GM18951 (cell line): Measurements from ENCODE around the gene CDON.

Experiments
- POLR2A ChIP-seq: IDR thresholded peaks from 4 replicates; pipeline ENCODE4 v1.6.1; 2011; ENCODE audit warnings: mild to moderate bottlenecking; ENCODE audit not compliant: insufficient read length, insufficient read depth; ENCODE audit errors: extremely low read depth
- in situ Hi-C: fragments of 300-500 bp; cut with MboI; formaldehyde crosslinking; loops from one replicate; pipeline ENCODE4 v1.12.0; 2022; ENCODE audit warnings: low sequenced_read_pairs, mixed read lengths, inconsistent platforms; ENCODE audit not compliant: unreplicated experiment

Gene CDON

DNA sequence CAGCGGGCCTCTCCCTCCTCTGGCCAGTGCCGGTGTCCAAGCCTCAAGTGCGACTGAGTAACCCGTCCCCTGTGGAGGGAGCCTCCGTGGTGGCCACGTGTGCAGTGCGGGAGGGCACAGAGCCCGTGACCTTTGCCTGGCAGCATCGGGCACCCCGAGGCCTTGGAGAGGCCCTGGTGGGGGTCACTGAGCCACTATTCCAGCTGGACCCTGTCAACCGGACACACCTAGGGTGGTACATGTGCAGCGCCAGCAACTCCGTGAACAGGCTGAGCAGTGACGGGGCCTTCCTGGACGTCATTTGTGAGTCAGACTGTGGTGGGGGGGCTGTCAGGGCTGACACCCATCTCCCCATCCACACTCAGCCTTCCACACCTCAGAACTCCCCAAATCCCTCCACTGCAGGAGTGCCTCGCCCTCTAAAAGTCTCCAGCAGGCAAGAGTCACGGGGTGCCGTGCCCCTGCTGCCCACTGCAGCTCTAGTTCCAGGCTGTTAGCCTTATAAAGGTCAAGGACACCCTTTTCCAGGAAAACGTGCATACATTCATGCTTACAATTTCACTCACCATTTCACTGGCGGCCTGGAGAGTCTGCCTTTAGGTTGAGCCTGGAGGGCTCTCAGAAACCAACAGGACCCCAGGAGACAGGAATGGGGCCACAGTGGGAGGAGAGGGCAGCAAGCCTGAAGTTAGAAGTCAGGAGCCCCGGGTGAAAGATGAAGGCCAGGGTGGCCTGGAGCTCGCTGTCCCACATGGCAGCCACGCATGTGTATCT, 114.2 kb downstream of the CDON start:
- TF ChIP-seq POLR2A = no peak
- in situ Hi-C loops = no loop called here

DNA sequence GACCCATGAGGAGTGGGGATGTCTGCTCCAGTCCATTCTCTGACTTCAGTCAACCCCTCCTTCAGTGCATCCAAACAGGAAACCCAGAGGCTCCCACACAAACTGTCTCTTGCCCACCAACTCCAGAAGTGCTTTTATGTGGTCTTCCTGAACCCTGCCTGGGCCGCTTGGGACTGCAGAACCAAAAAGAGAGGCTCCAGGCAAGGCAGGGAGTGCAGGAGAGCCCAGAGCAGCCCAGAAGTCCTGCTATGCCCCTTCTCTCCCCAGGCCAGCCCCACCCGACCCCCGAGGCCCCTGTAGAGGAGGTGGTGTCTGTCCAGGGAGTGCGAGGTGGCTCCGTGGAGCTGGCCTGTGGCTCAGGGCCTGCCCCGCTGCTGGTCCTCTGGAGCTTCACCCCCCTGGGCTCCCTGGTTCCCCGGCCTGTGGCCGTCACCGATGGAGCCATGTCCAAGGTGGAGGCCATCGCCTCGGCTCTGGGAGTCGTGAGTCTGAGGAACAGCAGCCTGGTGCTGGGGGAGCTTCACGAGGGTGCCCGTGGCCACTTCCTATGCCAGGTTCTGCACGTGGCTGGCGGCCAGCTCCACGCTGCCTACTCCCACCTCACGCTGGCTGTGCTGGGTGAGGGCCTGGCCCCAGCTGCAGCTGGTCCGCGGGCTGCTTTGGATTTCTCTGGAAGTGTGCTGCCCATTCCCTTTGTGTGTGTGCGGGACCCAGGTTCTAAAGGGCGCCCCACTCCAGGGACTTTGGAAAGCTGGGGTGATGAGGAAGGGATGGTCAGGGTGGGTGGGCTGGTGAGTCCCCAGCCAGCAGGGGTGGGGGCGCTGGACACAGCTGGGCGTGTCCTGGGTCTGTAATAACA, 115.0 kb downstream of the CDON start:
- in situ Hi-C loops = no loop called here
- TF ChIP-seq POLR2A = no peak

DNA sequence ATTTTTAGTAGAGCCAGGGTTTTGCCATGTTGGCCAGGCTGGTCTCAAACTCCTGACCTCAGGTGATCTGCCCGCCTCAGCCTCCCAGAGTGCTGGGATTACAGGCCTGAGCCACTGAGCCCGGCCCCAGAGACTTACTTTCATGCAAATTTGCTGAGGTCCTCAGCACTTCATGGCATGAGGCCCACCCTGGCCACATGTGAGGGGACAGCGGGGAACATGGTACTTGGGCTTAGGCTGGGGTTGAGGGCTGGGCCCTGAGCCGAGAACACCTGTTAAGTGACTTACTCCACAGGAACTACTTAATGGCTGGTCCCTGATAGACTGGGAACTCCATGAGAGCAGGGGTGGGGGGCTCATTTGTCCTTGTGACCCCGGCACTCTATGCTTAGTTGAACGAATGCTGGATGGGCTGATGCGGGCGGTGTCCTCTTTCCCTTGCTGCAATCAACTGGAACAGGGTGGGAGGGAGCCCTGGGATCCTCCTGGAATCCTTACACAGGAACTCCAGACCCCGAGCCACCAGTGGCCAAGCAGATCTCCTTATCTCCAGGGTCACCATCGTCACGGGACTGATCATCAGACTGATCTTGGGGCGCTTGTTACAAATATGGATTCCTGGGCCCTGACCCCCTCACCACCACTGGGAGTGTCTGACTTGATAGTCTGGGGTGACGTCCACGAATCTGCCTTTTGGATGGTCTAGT, 115.8 kb downstream of the CDON start:
- in situ Hi-C loops = no loop called here

DNA sequence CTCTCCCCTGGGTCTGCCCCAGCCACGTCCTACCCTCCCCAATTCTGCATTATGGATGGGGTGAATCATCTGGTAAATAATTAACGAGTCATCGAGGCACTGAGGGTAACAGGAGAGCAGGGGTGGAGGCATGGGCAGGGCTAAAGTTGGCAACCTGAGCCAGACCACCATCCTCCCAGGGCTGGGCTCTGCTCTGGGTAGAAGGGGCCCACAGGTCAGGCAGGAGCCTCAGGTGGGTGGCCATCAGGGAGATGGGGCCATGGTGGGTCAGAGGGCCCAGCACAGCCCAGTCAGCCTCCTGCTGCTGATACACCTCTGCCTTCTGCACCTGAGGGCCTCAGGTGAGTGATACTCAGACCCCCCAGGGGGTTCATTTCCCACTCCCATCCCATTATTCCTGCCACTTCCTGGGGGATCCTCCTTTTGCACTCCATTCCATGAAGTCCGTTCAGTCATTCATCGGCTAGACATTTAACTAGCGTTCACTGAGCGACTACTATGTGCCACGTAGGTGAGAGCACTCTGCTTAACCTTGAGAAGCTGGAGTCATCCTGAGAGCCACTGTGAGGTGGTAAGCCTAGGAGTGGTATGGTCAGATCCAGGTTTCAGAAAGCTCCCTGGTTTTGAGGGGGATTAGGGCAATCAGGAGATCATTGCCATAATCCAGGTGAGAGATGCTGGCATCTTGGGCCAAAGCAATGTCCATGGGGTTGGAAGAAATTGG, 116.7 kb downstream of the CDON start, which contains the start of gene VSIG10L2:
Gene VSIG10L2 (plus strand): TSS at position 248 of the 724 bp plus-strand sequence. CDS start 12 bp downstream, at position 260.
- no peak for TF ChIP-seq POLR2A
- in situ Hi-C loops = no loop called here

More for the DNA sequence above, 115.8 kb downstream of the CDON start:
- TF ChIP-seq POLR2A = no peak

DNA sequence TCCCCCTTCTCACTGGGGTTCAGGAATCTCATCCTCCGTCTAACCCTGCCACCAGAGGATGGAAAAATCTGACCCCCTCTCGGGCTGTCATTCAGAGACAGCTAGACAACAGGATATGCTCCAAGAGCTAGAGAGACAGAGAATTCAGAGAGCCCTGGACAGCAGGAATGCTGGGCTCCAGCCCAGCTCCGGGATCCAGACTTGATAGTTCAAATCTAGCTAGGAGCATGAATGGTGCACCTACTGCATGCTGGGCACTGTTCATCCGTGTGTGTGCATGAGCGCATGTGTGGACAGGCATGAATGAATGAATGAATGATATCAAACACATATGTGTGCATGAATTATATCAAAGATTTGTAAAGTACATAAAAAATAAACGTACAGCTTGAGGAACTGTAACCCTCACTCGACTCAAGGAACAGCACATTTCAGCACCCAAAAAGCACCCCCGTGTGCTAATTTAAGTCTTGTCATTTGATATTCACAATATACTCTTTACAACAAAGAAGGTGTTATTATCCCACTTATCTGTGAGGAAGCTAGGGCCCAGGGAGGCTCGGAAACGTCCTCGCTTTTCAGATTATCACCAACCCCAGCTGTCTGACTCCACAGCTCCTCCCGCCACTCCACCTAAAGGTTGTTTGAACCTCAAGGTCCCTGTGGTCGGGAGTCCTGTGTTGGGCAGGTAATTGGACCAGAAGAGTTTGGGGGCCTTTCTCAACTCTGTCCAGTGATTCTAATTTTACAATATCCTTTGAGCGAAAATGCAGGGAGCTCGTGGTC, 117.5 kb downstream of the CDON start:
- TF ChIP-seq POLR2A = no peak
- in situ Hi-C loops = no loop called here

DNA sequence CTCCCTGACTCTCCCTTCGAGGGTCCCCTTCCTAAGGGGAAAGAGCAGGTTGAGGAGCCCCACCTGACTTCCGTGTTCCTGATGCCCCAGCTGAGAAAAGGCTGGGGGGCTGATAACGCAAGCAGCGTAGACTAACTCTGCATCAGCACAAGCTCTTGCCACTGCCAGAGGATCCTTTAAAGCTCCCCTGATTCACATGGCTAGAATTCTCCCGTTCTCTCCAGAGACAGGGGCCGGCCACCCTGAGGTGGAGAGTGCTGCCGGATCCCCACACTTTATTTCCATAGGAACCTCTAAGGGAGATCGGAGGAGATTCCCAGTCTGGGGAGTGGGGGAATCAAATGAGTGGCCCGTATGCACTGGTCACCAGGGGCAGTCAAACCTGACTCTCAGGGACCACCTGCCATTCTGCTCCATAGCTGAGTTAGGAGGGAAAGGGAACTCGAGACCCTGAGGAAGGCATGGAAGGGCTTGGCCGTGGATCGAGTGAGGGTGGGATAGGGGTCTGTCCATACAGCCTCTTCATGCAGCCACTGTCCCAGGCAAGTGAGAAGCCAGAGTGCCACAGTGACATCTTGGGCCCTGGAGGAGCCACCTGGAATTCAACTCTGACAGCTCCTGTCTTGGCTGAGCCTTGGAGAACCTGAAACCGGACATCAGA, 118.2 kb downstream of the CDON start:
- TF ChIP-seq POLR2A = no peak

DNA sequence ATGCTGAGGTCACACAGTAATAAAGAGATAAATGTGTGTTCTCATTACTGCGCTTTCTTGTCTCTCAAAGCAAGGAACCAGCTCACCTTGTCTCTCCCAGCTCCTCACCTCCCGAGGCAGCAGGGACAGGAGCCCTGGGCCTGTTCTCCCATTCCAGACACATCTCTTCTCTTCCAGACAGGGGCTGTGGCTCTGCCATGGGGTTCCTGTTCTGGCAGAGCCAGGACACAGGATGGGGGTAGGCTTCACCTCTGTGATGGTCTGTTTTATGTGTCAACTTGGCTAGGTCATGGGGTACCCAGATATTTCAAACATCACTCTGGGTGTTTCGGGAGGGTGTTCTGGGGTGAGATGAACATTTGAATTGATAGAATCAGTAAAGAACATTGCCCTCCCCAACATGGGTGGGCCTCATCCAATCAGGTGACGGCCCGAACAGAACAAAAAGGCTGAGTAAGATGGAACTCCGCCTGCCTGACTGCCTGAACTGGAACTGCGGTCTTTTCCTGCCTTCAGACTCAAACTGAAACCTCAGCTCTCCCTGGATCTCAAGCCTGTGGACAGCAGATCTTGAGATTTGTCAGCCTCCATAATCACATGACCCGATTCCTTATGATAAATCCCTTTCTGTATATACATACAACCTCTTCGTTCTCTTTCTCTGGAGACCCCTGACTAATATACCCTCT, 118.9 kb downstream of the CDON start:
- no peak for TF ChIP-seq POLR2A
- in situ Hi-C loops = no loop called here

More for the DNA sequence above, 118.2 kb downstream of the CDON start:
- in situ Hi-C loops = no loop called here

DNA sequence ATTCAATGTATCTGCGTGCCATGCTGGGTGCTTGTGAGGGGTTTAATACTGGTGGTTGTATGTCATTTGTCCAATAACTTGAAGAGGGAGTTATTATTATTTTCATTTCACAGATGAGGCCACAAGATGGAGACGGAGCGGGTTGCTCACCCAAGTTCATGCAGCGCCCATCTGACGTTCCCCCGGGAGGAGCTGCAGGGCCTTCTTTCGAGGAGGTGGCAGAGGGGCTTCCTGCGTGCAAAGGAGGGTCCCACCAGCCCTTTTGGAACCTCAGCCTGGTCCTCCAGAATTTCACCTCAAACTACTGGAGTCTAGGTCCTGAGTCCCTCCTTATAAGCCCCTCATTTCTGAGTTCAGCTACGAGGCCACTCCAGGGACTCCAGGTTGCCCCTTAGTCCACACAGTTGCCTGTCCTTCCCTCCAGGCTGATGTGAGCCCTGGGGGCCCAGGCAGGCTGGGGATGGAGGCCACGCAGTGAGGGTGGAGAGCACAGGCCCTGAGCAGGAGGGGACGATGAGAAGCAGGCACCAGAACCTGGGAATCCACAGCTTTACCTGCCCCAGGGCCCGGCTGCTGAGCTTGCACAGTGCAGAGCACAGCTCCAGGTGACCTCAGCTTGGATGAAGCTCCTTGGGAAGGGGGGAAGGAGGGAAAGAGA, 119.8 kb downstream of the CDON start:
- no peak for TF ChIP-seq POLR2A
- in situ Hi-C loops = no loop called here

DNA sequence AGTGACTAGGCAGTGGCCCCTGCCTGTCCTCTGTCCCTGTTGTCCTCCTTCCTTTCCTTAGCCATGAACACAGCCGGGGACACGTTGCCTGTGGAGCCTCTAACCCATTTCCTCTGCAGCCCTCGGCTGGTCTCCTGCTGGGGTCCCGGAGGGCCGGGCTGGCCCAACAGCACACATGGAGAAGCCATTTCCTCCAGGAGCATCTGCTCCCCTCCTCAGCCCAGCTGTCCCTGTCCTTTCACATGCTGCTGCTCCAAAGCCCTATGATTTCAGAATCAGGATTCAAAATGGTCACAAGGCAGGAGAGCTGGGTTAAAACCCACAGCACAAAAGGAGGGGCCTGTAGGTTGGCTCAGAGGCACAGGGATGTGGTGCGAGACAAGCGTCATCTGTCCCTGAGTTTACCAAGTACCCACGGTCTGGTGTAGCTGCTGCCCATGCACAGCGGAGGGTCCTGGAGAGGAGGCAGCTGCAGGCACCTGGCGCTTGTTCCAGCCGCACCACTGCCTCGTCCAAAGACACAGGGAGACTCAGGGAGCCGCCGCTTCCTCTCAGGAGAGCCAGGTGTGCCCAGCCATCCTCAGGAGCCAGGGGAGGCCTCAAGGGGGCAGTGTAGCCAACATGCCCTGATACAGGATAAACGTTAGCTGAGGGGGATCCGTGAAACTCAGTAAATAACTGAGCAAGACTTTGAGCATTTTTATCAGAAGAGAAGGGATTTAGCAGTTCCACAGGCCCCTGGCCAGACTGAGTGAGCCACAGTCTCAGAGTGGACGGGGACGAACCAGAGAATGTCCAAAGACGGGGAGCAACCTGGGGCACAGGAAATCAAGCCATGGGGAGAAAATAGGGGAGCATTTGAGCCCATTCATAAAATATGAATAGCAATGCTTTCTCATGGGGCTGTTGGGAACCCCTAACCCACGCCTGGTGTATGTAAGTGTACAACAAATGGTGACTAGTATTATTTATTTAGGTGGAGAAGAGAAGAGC, 120.8 kb downstream of the CDON start:
- in situ Hi-C loops = no loop called here

More for the DNA sequence above, 120.8 kb downstream of the CDON start:
- TF ChIP-seq POLR2A = no peak
